HG03095 (cell line): Measurements from ENCODE around the gene SBK3.
"Not testable (repeated sequence)": the region's sequence is repeated elsewhere in the genome, so short reads cannot be mapped to it uniquely, and the experiment has no call there.

ENCODE experiments used
- ATAC-seq: cut with Tn5 transposase; IDR thresholded peaks from one replicate; pipeline ENCODE4 v1.9.1; 2021; ENCODE audit warnings: moderate library complexity; ENCODE audit not compliant: unreplicated experiment

The SBK3 gene

GRCh38 chr19:55545443-55545842, at the start of gene SBK3:
TSS of gene SBK3 (minus strand) at chr19:55545543. CDS start at chr19:55545543, 0 bp downstream.
- no peak for ATAC-seq

- ATAC-seq = no peak
Measured at GRCh38 chr19:55593096-55593772, 47.9 kb upstream of the SBK3 start.

- ATAC-seq = no peak
Measured at GRCh38 chr19:55592391-55593090, 47.2 kb upstream of the SBK3 start.

GRCh38 chr19:55591555-55591954, 46.2 kb upstream of the SBK3 start:
- no peak for ATAC-seq

- ATAC-seq = no peak
Measured at GRCh38 chr19:55590617-55591016, 45.3 kb upstream of the SBK3 start.

- no peak for ATAC-seq
Measured at GRCh38 chr19:55590109-55590508, 44.8 kb upstream of the SBK3 start.

- ATAC-seq = no peak
Measured at GRCh38 chr19:55588738-55589137, 43.4 kb upstream of the SBK3 start.

- ATAC-seq = peak; percentile 79
Measured at GRCh38 chr19:55586976-55587668, 41.8 kb upstream of the SBK3 start.

GRCh38 chr19:55585658-55586339, 40.5 kb upstream of the SBK3 start:
- ATAC-seq = no peak

GRCh38 chr19:55584871-55585270, 39.5 kb upstream of the SBK3 start:
- no peak for ATAC-seq

- ATAC-seq = not testable (repeated sequence)
Measured at GRCh38 chr19:55583897-55584296, 38.6 kb upstream of the SBK3 start.

- ATAC-seq = not testable (repeated sequence)
Measured at GRCh38 chr19:55582284-55582683, 36.9 kb upstream of the SBK3 start.

GRCh38 chr19:55581823-55582223, 36.5 kb upstream of the SBK3 start:
- ATAC-seq = no peak

GRCh38 chr19:55581145-55581822, 35.9 kb upstream of the SBK3 start:
- no peak for ATAC-seq

- no peak for ATAC-seq
Measured at GRCh38 chr19:55580628-55581144, 35.3 kb upstream of the SBK3 start, which contains the start of gene ZNF579. TSS of gene ZNF579 (minus strand) at chr19:55580848. CDS start at chr19:55579639, 1,209 bp downstream.

- ATAC-seq = no peak
Measured at GRCh38 chr19:55579766-55580621, 34.7 kb upstream of the SBK3 start.

- ATAC-seq = no peak
Measured at GRCh38 chr19:55578761-55579747, 33.7 kb upstream of the SBK3 start.

GRCh38 chr19:55578031-55578760, 32.9 kb upstream of the SBK3 start:
- no peak for ATAC-seq
